RWPE1 (cell line): ENCODE results near the gene HABP4.

ENCODE experiments used
- CTCF ChIA-PET: fragments of 350-600 bp; sonication (Branson Sonifier 250); formaldehyde crosslinking; extraction: SDS; loops from one replicate; lab custom pipeline; 2021; lab: Yijun Ruan, JAX
- POLR2A ChIA-PET: fragments of 400-600 bp; formaldehyde crosslinking; extraction: SDS; loops from one replicate; lab custom pipeline; 2020; ENCODE audit warnings: antibody characterized with exemption; ENCODE audit not compliant: low non-redundant PET; lab: Yijun Ruan, JAX
- DNase-seq: peaks from one replicate; pipeline ENCODE4 v3.0.0; 2012; ENCODE audit warnings: low spot score
- H3K27ac ChIP-seq: fragments of 450-650 bp; 2 replicates; pipeline ENCODE4 v1.5.1; 2017
- TF ChIP-seq, protein P1 (sequence below): fragments of 450-650 bp; conservative IDR thresholded peaks from 2 replicates; pipeline ENCODE4 v1.5.1; 2017; ENCODE audit warnings: low read depth, mild to moderate bottlenecking

HABP4 gene

DNA sequence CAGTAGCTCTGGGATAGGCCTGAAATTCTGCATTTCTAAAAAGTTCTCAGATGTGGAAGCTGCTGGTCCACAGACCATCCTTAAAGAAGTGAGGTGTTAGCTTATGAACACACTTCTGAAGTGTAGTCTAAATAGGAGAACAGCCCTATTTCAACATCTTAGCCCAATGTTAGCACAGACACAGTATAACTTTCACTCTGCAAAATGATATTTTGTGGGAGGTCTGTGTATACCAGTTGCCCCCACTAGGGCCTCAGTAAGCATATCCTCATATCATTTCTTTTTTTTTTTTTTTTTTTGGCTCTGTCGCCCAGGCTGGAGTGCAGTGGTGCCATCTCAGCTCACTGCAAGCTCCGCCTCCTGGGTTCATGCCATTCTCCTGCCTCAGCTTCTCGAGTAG, 7.5 kb upstream of the HABP4 start:
- TF ChIP-seq, protein P1, sequence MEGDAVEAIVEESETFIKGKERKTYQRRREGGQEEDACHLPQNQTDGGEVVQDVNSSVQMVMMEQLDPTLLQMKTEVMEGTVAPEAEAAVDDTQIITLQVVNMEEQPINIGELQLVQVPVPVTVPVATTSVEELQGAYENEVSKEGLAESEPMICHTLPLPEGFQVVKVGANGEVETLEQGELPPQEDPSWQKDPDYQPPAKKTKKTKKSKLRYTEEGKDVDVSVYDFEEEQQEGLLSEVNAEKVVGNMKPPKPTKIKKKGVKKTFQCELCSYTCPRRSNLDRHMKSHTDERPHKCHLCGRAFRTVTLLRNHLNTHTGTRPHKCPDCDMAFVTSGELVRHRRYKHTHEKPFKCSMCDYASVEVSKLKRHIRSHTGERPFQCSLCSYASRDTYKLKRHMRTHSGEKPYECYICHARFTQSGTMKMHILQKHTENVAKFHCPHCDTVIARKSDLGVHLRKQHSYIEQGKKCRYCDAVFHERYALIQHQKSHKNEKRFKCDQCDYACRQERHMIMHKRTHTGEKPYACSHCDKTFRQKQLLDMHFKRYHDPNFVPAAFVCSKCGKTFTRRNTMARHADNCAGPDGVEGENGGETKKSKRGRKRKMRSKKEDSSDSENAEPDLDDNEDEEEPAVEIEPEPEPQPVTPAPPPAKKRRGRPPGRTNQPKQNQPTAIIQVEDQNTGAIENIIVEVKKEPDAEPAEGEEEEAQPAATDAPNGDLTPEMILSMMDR = no peak
- no peak overlapping the region for H3K27ac ChIP-seq
- no peak for DNase-seq
- CTCF ChIA-PET = interaction anchor here (0.5 to 1.1 kb wide), 13 partner anchors 15 to 1285 kb away, joined by 3 to 6 read pairs (median 4); no protein-coding TSS in a partner anchor
- POLR2A ChIA-PET = no interaction called here

DNA sequence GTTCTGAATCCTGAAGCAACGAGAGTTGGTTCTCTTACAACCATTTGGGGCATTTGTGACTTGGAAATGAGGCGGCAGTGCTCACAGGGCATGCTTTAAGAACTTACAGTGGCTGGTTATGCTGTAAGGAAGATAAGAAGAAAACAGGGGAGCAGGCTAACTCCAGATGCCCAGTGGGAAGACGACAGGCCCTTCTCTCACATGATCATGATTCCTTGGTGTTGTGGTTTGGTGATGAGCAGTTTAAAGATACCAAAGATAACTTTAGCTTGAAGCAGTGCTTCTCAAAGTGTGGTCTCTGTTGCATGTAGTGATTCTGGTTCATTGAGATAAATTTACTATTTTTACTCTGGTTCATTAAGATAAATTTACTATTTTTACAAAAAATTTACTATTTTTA, 2.6 kb upstream of the HABP4 start:
- DNase-seq = no peak
- H3K27ac ChIP-seq = no peak overlapping the region
- TF ChIP-seq, protein P1 = no peak
- ChIA-PET POLR2A (no interaction called here), CTCF (no interaction called here)

DNA sequence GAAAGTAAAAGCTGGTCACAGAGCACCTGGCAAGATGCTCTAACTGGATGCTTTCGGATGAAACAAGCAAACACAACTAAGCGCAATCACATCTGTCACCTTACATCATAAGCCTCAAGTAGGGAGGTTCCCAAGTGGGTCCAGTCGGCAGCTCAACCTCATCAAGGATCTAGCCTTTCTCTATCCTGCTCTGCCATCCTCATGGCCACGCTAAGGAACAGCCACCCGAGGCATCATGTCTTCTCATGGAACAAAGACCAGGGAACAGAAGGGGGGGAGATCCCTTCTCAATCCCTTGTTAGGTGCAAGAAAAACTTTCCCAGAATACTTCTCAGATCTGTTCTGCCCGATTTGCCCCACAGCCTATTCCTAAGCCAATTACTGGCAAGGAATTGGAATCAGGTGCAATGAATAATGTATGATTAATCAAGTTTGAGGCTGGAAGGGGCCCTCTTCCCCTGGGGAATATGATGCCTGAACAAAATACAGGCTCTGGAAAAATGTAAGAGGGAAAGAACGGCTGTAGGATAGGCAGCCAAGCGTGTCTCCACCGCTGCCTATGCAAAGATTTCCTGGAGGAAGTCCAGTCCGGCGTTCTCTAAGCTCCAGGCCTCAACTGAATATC, 1.3 kb upstream of the HABP4 start:
- TF ChIP-seq, protein P1 = no peak
- no peak for DNase-seq
- H3K27ac ChIP-seq = no peak overlapping the region
- ChIA-PET CTCF (interaction anchor here (0.5 to 1.4 kb wide), 4 partner anchors 9 to 233 kb away, joined by 3 to 5 read pairs (median 4); no protein-coding TSS in a partner anchor), POLR2A (no interaction called here)

DNA sequence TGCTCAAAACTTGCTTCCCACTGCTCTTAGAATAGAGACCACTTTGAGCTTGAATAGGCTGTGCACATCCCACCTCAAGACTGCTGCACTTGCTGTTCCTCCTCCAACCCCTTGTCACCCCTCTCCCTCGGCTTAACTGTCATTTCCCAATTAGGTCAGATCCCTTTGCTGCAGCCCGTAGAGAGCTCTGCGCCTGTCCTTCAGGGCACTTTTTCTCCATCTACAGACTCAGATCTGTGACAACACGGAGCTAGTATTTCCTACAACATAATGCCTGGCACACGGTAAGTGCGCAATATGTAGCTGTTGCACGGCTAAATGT, 485 bp upstream of the HABP4 start:
- DNase-seq = no peak
- peak overlapping the region; percentile 67 for H3K27ac ChIP-seq
- CTCF ChIA-PET = interaction anchor here (0.6 to 1.4 kb wide), 5 partner anchors 10 to 500 kb away, joined by 3 to 4 read pairs (median 3); no protein-coding TSS in a partner anchor
- POLR2A ChIA-PET = interaction anchor here (0.6 kb wide), 1 partner anchor 123 kb away, joined by 3 read pairs; no protein-coding TSS in a partner anchor
- TF ChIP-seq, protein P1 = no peak

DNA sequence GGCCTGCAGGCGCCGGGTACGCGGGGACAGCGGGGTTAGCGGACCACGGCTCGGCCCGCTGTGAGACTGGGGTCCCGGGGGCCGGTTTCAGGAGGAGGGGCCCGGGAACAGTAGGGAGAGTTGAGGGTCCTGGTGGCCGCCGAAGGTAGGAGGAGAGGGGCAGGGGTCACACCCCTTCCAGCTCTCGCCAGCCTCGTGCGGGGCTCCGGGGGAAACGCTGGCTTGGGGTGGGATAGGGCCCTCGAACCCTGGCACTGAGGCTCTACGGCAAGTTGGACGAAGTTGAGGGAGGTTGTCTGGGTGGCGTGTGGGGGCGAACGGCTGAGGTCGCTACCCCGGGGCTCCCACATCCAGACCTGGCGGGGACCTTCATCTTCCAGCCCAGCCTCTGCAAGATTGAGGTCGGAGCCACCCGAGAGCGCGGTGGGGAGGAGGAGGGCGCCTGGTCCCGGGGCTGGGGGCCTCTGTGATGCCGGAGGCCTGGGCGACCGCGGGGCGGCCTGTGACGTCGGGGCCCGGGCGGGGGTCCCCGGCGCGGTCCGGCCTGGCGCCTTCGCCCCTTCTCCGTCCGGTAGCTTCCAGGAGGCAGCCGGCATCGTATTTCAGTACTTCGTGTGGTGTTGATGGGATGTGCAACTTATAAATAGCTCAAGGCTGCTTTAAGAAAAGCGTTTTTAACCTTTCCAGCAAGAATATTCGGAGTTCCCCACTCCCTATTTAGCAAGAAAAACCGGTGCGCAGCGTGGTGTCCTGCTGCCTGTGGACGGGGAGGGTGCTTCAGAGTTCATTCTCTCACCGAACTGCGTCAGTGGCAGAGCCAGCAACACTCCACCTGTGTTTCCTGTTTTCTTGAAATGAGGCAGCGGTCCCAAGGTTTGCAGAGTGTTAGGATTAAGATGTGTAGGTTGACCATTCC, 902 bp downstream of the HABP4 start:
- peak; percentile 63 for DNase-seq
- peak overlapping the region; percentile 67 for H3K27ac ChIP-seq
- ChIA-PET POLR2A (no interaction called here), CTCF (interaction anchor here (0.6 to 1.2 kb wide), 2 partner anchors 27 to 216 kb away, joined by 3 to 4 read pairs; no protein-coding TSS in a partner anchor)
- TF ChIP-seq, protein P1 = no peak

DNA sequence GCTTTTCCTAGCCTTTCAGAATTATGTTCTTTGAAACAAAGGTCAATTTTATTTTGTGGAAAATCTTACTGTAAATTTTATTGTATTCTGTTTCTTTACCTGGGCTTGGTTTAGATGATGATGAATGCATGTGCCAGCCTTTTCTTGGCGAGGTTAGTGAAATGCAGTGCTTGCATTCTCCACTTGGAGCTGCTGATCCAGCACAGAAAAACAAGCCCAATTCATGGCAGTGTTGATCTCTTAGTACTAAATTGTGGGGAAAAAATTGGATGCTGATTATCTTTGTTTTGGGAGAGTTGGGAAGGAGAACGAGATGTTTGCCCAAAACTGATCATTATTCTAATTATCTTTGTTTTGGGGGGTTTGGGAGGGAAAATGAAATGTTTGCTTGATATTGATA, 3.7 kb downstream of the HABP4 start:
- ChIA-PET CTCF (no interaction called here), POLR2A (no interaction called here)
- peak; percentile 73 for DNase-seq
- no peak overlapping the region for H3K27ac ChIP-seq
- TF ChIP-seq, protein P1 = peak; percentile 90
